HG03196 (cell line): Measurements from ENCODE around the gene STAC3.
A peak's percentile ranks its signal among the peaks of the same experiment; 100 is the strongest.

Source experiments
- ATAC-seq: cut with Tn5 transposase; IDR thresholded peaks from one replicate; pipeline ENCODE4 v1.9.1; 2021; ENCODE audit not compliant: unreplicated experiment

STAC3 gene

DNA sequence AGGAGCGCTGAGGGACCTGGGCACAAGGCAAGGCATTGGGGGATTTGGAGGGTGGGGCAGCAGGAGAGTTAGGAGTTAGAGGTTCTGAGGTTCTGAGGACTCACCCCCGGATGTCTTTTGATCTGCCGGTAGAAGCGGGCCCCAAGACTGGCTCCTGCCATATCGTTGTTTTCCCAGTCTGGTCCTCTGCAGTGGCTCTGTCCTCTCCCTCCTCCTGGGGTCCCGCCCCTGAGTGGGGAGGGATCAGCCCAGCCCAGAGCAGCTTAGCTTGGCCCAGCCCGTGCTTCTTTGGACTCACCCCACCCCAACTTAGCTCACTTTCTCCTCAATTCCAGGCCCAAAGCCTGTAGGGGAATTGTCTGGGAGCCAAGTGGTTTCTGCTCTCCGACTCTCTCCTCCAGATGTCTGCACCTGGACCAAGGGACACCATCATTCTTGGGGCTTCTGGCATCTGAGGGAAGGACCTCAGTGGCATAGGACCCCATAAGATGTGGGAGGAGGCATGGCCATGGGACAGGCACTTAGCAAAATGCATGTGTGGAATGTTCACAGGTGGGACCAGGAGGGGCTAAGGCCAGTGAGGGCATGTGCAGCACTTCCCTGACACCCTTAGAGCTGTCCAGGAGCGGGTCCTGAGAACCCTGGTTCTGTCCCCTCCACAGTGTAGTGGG lies 13.9 kb downstream of the STAC3 start:
- no peak for ATAC-seq

DNA sequence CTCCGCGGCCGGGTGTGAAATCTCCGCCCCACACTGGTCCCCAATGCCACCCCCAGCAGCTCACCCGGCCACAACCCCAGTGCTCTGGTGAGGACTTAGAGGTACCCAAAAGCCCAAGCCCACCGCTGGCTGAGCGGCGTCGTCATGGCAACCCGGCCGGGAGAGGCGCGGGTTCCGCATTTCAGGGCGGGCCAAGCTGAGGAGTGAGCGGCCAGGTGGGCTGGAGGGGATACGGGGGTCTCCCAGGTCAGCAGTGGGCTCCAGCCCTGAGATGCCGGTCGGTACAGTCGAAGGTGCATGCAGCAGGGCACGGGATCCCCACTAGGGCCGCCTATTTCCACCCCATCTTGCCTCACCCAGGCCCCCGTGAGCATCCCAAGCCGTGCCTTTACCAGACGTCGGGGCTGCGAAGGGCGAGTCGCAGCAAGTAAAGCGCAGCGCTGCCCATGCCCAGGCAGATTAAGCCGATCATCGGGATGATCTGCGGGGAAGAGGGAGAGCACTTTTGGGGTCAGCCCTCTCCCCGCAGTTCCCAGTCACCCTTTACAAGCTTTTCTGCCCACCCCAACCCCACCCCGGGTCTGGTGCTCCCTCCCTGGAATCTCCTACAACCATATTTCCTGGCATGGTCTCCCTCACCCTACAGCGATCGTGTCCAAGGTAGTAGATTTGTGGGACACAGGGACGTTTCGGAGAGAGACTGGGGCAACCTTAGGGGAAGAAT lies 14.6 kb downstream of the STAC3 start:
- no peak for ATAC-seq

DNA sequence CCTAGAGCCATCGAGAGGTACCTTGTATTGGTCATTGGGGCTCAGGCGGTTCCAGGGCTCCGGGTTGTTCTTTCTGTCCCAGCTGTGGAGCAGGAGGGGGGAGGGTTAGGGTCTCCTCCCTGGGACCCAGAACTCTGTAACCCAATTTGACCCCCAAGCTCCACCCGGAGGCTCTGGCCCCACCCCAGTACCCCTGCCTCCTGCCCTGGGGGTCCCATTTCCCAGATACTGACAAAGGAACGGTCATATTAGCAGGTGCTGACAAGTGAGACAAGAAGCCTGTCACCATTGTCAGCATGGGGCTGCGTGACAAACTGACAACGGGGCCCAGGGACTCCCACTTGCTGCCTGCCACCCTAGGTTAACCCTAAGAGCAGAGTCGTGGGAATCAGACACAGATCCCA lies 15.3 kb downstream of the STAC3 start:
- no peak for ATAC-seq

DNA sequence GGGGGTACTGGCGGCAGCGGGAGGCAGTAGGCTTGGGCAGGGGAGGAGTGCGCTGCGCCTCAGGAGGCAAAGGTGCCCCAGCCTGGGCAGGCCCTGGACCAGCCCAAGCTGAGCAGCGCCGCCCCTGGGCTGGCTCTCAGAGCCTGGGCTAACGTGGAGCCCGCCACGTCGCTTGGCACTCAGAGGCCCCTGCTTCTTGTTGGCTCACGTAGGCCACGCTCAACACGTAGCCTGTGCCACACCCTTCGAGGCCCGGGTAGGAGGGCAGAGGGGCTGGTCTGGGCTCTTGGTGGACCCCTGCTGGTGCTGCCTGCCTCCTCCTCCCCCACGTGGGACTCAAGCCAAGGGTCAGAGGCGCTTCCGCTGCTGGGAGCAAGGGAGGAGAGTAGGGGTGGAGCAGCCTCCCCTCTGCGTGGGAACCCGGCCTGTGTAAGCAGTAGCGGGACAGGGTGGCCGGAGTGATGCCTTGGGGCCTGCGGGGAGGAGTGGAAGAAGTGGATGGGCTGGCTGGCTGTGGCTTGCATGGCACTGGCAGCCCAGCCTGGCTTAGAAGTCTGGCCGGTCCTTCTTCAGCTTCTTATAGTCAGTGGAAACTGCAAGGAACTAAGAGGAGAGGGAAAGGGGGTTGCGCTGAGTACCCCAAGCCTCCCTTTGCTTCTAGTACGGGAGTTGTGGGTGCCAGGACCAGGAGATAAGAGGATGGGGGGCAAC lies 15.8 kb downstream of the STAC3 start:
- ATAC-seq, result no peak

DNA sequence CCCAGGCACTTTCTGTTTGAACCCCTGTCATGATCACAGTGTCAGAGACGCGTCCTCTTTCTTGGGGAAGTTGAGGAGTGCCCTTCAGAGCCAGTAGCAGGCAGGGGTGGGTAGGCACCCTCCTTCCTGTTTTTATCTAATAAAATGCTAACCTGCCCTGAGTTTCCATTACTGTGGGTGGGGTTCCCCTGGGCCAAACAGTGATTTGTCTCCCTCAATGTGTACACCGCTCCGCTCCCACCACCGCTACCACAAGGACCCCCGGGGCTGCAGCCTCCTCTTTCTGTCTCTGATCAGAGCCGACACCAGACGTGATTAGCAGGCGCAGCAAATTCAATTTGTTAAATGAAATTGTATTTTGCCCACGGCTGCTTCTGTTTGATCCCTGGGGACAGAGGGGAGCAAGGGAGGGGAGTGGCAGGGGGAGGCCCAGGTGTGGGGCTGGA lies 16.4 kb downstream of the STAC3 start:
- ATAC-seq, result no peak

DNA sequence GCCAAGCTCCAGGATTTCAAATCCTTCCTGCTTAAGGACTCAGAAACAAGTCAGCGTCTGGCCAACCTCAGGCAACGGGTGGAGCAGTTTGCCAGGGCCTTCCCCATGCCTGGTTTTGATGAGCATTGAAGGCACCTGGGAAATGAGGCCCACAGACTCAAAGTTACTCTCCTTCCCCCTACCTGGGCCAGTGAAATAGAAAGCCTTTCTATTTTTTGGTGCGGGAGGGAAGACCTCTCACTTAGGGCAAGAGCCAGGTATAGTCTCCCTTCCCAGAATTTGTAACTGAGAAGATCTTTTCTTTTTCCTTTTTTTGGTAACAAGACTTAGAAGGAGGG lies 16.8 kb downstream of the STAC3 start:
- ATAC-seq, result no peak

DNA sequence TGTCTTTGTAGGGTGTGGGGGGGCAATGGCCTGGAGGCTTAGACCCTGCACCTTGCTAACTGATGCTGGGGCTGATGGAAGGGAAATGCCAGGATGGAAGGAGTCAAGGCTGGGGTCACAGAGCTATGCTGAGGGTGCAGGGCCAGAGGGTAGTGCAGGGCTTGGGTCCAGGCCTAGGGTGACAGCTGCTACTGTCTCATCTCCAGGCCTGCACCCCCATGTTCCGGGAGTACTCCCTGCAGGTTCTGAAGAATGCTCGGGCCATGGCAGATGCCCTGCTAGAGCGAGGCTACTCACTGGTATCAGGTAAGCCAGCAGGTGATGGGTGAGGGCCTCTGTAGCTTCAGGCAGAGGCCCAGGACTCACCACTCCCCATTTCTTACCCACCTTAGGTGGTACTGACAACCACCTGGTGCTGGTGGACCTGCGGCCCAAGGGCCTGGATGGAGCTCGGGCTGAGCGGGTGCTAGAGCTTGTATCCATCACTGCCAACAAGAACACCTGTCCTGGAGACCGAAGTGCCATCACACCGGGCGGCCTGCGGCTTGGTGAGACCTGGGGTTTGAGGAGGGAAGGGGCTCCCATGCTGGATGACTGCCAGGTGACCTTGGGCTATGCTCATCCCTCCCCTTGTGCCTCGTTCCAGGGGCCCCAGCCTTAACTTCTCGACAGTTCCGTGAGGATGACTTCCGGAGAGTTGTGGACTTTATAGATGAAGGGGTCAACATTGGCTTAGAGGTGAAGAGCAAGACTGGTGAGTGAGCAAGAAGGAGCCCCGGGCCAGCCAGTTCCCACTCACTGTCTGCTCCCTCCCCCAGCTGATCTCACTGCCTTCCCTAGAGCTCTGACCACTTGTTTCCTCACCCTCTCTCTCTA lies 17.4 kb downstream of the STAC3 start:
- no peak for ATAC-seq

DNA sequence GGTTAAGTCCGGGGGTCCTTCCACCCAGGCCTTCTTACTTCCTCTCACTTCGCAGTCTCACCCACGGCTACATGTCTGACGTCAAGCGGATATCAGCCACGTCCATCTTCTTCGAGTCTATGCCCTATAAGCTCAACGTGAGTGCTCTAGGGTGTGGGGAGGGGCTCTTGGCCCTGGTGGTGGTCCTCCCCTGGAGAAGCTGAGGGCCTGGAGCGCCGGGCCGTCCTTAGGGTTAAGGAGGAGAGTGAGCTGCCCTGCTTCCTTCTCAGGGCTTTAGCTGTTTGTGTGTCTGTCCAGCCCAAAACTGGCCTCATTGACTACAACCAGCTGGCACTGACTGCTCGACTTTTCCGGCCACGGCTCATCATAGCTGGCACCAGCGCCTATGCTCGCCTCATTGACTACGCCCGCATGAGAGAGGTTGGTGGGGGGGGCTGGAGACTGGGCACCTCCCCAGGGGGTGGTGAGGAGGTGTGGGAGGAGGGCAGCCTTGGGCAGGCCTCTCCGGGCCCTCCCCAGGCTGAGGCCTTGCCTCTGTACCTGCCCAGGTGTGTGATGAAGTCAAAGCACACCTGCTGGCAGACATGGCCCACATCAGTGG lies 18.7 kb downstream of the STAC3 start:
- no peak for ATAC-seq

DNA sequence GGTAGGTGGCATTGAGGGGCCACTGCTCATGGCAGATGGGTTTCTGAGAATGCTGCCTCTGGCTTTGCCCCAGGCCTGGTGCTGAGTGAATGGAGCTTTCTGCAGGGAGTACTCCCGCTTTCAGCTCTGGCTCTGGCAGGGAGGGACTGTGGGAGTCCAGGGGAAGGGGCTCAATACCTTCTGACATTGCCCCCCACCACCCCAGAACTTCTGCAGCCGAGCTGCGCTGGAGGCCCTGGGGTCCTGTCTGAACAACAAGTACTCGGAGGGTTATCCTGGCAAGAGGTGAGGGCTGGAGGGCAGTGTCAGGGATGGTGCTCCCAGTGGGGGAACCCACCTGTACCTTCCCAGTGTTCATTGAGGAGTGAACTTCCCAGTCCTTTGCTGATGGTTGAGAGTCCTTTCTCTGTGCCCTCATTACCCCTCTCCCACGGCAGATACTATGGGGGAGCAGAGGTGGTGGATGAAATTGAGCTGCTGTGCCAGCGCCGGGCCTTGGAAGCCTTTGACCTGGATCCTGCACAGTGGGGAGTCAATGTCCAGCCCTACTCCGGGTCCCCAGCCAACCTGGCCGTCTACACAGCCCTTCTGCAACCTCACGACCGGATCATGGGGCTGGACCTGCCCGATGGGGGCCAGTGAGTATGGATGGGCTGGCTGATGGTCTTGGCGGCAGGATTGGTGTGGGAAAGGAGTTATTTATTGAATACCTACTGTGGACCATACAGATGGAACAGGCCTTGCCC lies 19.5 kb downstream of the STAC3 start:
- no peak for ATAC-seq

DNA sequence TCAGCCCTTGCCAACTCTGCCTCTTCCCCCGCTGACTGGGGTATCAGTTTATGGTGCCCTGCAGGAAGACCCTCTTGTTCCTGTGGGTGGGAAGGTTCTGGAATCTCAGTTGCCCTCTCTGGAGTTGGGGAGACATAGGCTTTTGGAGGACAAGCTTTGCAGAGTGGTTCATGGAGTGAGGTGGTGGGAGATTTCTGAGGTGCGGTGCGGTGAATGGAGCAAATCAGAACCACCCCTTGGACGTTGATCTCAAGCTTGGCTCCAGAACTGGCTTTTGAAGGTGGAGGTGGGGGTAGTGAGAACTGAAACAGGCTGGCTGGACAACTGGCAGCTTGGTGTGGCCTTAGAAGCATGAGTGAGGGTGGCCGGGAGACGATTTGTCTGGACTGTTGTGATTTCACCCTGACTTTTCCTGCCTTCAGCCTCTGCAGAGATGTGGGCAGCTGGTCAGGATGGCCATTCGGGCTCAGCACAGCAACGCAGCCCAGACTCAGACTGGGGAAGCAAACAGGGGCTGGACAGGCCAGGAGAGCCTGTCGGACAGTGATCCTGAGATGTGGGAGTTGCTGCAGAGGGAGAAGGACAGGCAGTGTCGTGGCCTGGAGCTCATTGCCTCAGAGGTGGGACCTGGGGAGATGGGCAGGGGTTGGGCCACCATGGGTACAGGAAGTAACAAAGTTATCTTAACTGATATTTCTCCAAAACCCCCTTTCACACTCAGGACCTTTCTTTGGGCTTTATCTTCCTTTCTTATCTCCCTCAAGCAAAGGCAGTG lies 20.4 kb downstream of the STAC3 start:
- ATAC-seq, result no peak

DNA sequence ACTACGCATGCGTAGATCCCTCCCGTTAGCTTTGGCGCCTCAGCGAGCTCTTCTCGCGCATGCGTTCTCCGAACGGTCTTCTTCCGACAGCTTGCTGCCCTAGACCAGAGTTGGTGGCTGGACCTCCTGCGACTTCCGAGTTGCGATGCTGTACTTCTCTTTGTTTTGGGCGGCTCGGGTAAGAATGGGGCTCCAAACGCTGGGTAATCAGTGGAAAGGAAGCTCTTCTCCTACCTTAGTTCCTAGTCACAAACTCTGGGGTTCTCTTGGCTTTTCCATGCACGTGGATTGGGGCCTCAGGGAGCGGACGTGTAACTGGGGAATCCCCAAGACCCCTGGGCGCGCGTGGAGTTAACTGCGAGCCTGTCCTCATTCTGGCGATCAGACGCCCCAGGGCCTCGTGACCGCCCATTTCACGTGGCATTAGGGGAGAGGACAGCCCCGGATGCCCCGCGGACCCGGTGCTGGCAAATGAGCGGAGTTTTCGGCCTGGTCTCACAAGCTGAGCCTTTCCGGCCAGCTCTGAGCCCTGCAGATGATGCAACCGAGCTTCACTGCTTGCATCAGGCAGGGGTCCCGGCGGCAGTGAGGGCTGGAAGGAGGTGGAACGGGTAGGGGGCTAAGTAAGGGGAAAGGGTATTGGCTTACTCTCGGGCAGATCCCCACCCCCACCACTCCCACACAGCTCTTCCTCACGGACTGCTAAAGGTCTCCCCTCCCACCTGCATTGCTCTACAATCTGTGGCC lies 21.2 kb downstream of the STAC3 start, which contains the start of gene SHMT2:
SHMT2 (plus strand) TSS at position 78 of the 747 bp plus-strand sequence; CDS start at position 146, 68 bp downstream.
- peak; percentile 57 for ATAC-seq

DNA sequence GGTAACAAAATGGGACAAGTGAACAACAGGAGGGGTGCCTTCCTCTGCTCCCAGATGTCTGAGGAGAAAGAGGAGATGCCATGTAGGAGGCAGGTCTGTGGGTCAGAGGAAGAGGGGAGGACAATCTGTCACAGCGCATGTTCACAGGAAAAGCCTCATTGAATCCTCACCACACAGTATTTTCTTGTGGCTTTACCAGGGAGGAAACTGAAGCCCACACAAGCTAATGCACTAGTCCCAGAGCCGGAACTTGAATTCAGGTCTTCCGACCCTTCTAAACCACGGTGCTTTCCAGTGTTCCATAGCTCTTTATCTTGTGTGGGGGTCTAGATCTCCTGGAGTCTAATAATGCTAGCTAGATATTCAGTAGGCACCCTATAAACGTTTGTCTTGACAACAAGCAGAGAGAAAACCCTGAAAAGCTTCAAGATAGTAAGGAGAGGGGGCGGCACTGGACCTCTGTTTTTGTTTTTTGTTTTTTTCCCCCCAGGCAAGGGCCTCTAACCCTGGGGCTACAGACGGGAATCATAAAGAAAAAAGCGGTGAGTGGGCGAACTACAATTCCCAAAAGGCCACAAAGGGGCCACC lies 21.8 kb downstream of the STAC3 start:
- ATAC-seq, result no peak

DNA sequence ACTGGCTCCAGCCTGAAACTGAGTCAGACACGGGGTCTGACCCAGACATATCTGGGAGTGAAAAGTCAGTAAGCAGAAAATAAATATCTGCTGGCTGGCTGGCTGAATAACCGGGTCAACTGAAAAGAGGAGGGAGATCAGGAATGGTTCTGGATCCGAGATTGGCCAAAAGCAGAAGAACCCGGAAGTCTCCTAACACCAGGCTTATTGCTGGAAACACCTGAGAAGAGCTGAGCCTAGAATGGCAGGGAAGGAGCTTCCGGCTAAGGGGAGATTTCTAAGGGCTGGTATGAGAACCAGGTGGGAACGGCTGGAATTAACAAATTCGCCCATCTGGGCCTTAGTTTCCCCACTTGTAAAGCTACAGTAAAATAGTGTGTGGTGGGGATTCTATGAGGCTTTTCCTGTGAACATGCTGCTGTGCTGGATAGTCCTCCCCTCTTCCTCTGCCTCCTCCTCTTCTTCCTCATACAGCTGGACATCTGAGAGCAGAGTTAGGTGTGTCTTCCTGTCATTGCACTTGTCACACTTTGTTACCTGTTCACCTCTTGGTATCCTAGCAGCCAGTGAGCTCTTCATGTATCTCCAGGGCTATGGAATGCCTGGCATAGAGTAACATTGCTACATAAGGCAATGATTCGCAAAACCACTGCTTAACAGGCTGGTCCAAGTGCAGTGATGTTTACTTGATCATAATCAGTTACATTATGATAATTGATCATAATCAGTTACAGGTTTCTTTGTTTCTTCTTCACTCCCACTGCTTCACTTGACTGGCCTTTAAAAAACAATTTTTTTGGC lies 23.5 kb downstream of the STAC3 start:
- no peak for ATAC-seq

DNA sequence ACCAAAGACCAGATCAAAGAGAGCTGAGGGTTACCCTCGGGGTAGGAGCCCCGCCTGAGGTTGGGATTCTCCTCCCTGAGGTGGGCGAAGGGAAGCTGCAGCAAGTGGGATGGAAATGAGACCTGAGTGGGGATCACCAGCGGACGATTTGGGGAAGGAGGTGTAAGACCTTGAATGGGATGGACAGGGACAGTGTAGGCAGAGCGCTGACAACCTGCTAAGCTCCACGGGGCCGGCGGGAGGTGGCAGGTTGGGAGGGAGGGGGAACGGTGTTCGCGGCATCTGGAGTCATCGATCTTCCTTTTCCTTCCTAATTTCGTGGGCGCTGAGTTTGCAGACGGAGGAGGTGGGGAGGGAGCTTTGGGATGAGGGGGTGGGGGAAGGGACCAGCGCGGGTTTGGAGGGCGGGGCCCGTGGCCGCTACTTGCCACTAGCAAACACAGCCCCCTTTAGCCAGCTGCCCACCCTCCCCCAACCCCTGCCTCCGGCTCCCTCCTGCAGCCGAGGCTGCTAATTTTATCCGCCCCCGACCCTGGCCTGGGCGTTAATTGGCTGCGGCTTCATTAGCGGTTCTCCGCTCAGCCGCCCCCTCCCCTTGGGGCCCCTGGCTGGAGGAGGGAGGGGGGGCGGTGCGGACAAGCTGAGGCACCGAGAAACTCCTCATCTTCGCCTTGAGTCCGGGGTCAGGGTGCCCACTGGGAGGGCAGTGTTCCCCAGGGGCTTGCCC lies 24.2 kb downstream of the STAC3 start:
- no peak for ATAC-seq

DNA sequence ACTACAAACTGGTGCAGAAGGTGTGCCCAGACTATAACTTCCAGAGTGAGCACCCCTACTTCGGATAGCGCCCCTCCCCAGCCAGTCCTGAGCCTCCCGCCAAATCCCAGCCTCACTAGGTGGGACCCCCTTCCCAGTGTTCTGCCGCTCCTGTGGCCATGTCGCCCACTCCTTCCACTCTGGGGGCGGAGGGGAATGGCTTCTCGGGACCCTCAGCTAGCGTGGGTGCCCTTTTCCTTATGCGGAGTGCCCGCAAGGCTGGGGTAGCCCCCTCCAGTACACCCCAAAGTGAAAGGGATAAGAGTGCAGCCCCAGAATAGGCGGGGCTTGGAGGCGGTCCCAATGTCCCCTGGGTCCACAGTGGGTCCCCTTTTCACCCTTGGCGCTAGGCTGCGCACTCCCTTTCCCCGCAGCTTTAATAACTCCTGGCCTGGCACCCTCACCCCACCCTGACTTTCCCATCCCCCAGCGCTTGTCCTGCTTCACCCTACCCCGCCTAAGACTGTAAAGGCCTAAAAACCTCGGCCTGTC lies 25.2 kb downstream of the STAC3 start:
- ATAC-seq, result no peak

DNA sequence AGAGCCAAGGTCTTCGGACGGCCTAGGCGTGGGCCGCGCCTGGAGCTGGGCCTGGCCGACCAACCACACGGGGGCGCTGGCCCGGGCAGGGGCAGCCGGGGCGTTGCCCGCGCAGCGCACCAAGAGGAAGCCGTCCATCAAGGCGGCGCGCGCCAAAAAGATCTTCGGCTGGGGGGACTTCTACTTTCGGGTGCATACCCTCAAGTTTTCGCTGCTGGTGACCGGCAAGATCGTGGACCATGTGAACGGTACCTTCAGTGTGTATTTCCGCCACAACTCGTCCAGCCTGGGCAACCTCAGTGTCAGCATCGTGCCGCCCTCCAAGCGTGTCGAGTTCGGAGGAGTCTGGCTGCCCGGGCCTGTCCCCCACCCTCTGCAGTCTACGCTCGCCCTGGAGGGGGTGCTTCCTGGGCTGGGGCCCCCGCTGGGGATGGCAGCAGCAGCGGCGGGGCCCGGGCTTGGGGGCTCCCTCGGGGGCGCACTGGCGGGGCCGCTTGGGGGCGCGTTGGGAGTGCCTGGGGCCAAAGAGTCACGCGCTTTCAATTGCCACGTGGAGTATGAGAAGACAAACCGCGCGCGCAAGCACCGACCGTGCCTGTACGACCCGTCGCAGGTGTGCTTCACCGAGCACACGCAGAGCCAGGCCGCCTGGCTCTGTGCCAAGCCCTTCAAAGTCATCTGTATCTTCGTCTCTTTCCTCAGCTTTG lies 25.9 kb downstream of the STAC3 start:
- ATAC-seq, result no peak
